Gastrocnemius medialis (tissue), 4 donors: ENCODE measurements around the gene TSKS. TPM values are rescaled to one million over a fixed set of nuclear protein-coding genes. Genes with fewer than 3 reads are reported as not detected.

ENCODE experiments used
- ATAC-seq, 2 donors: fragments of 150-250 bp; one replicate each; pipeline ENCODE4 v1.9.1; 2016
- DNase-seq, 2 donors: peaks; one replicate each; pipeline ENCODE4 v3.0.0-alpha.2; 2019
- H3K27ac ChIP-seq, 4 donors: fragments of 200-600 bp; sonication (generic); 1 replicate in 1 of 4; 2 replicates in 3 of 4; pipeline ENCODE4 v1.5.1; 2016 to 2018; ENCODE audit warnings: mild to moderate bottlenecking in 2 of 4, moderate library complexity in 1 of 4
- H3K27me3 ChIP-seq, 3 donors: fragments of 200-600 bp; sonication (generic) in 2 of 3; 1 replicate in 1 of 3; 2 replicates in 2 of 3; pipeline versions ENCODE4 v1.5.1 to v1.6.0; 2016 to 2019; ENCODE audit warnings: mild to moderate bottlenecking in 1 of 3, moderate library complexity in 1 of 3
- H3K36me3 ChIP-seq, 2 donors: fragments of 200-600 bp; sonication (generic) in 1 of 2; one replicate each; pipeline ENCODE4 v1.5.1; 2017 to 2018
- H3K4me1 ChIP-seq, 2 donors: fragments of 200-600 bp; sonication (generic) in 1 of 2; one replicate each; pipeline ENCODE4 v1.5.1; 2016 to 2017; ENCODE audit warnings: mild to moderate bottlenecking in 2 of 2
- H3K4me3 ChIP-seq, 4 donors: fragments of 200-600 bp; sonication (generic) in 3 of 4; 1 replicate in 1 of 4; 2 replicates in 3 of 4; pipeline ENCODE4 v1.5.1; 2016 to 2019; ENCODE audit warnings: mild to moderate bottlenecking in 2 of 4
- H3K9me3 ChIP-seq, 3 donors: fragments of 200-600 bp; sonication (generic) in 2 of 3; 1 replicate in 1 of 3; 2 replicates in 2 of 3; pipeline ENCODE4 v1.5.1; 2016 to 2019
- CTCF ChIP-seq, 5 experiments: fragments of 450-650 bp in 3 of 5; fragments of 200-600 bp in 2 of 5; sonication (generic) in 2 of 5; IDR thresholded peaks in 4 of 5; conservative IDR thresholded peaks in 1 of 5; 1 replicate in 4 of 5; 2 replicates in 1 of 5; pipeline ENCODE4 v1.5.1; 2016 to 2019; ENCODE audit warnings: antibody characterized with exemption in 5 of 5, mild to moderate bottlenecking in 3 of 5, moderate library complexity in 3 of 5
- POLR2A ChIP-seq, 2 donors: fragments of 450-650 bp; IDR thresholded peaks; one replicate each; pipeline ENCODE4 v1.6.1; 2017; ENCODE audit warnings: antibody characterized with exemption in 2 of 2, mild to moderate bottlenecking in 2 of 2, moderate library complexity in 2 of 2
- in situ Hi-C, 4 donors: fragments of 200-750 bp; cut with MboI; loops; one replicate each; pipeline versions ENCODE4 v1.15.0 to v1.8.0; 2017; ENCODE audit warnings: low sequenced_read_pairs in 4 of 4
- intact Hi-C: fragments of 100-400 bp; cut with DNase I; formaldehyde crosslinking; loops from one replicate; pipeline ENCODE4 v1.15.1; 2023; ENCODE audit warnings: low total_unique reads
- total RNA-seq, 4 donors: library from RNA; depleted of rRNA; stranded (reverse); fragments of >200 nt; gene quantifications; one replicate each; pipeline versions ENCODE4 v1.1.0 to v1.2.3, GENCODE V29; 2016

Gene TSKS
- total RNA-seq, 4 donors from 2014 or later = 0.13 to 0.16 TPM; not detected in 2

GRCh38 chr19:49809160-49809940, 46.2 kb upstream of the TSKS start:
- in situ Hi-C loops = no loop called here
- Histone ChIP-seq H3K9me3 (no peaks in the 10 kb centered on the region), H3K36me3 (no peaks in the 10 kb centered on the region), H3K4me1 (peaks cover 21% of the 10 kb centered on the region in 2 donors), H3K27me3 (no peaks in the 10 kb centered on the region), H3K4me3 (peak overlapping the region; percentile 67 to 87 (median 80)), H3K27ac (peak overlapping the region; percentile 91 to 96 (median 94))
- TF ChIP-seq POLR2A (IDR thresholded peaks at IDR 0.05) = peak; percentile 44 to 56
- TF ChIP-seq CTCF (IDR thresholded peaks at IDR 0.05 in 4 of 5, conservative IDR thresholded peaks at IDR 0.05 in 1 of 5) = peak in 3 of 5 experiments; percentile 16 to 26 (median 21)
- intact Hi-C loops = loop anchor here (1.0 to 5.0 kb wide), 5 partner anchors 43 to 167 kb away; partner anchors contain the start of genes AKT1S1, PRMT1, RRAS and SCAF1
- ATAC-seq (peak; percentile 38 to 49), DNase-seq (peak; percentile 65 to 77)

- peaks cover 0 to 3% of the 10 kb centered on the region in 2 donors for H3K36me3 ChIP-seq
- in situ Hi-C loops = no loop called here
- H3K27me3 ChIP-seq = no peaks in the 10 kb centered on the region
- ATAC-seq (peak; percentile 44 to 57), DNase-seq (peak; percentile 92 to 94)
- intact Hi-C loops = loop anchor here (1.0 to 5.0 kb wide), 5 partner anchors 42 to 166 kb away; partner anchors contain the start of genes AKT1S1, PRMT1, RRAS and SCAF1
- TF ChIP-seq CTCF (IDR thresholded peaks at IDR 0.05 in 4 of 5, conservative IDR thresholded peaks at IDR 0.05 in 1 of 5) = peak in 1 of 5 experiments; percentile 14
- peak; percentile 77 to 82 for TF ChIP-seq POLR2A (IDR thresholded peaks at IDR 0.05)
- peaks cover 17 to 21% of the 10 kb centered on the region in 2 donors for H3K4me1 ChIP-seq
- peak overlapping the region; percentile 91 to 96 (median 94) for H3K27ac ChIP-seq
- peak overlapping the region; percentile 67 to 87 (median 80) for H3K4me3 ChIP-seq
- H3K9me3 ChIP-seq = no peaks in the 10 kb centered on the region
Observed at GRCh38 chr19:49808711-49809159, 45.6 kb upstream of the TSKS start.

GRCh38 chr19:49807904-49808675, 45.0 kb upstream of the TSKS start:
- TF ChIP-seq POLR2A (IDR thresholded peaks at IDR 0.05) (no peak), CTCF (IDR thresholded peaks at IDR 0.05 in 4 of 5, conservative IDR thresholded peaks at IDR 0.05 in 1 of 5) (no peak)
- in situ Hi-C loops (no loop called here), intact Hi-C loops (loop anchor here (2.0 to 5.0 kb wide), 3 partner anchors 91 to 166 kb away; partner anchors contain the start of genes PRMT1, RRAS and SCAF1)
- H3K4me1 ChIP-seq = peaks cover 17 to 21% of the 10 kb centered on the region in 2 donors
- H3K27me3 ChIP-seq = no peaks in the 10 kb centered on the region
- H3K4me3 ChIP-seq = peak overlapping the region in 3 of 4 donors; percentile 67 to 87 (median 85)
- ATAC-seq (no peak), DNase-seq (no peak)
- H3K36me3 ChIP-seq = peaks cover 0 to 10% of the 10 kb centered on the region in 2 donors
- peak overlapping the region; percentile 91 to 96 (median 94) for H3K27ac ChIP-seq
- H3K9me3 ChIP-seq = no peaks in the 10 kb centered on the region

- no peak overlapping the region for H3K27ac ChIP-seq
- ATAC-seq (no peak), DNase-seq (no peak)
- no peaks in the 10 kb centered on the region for H3K27me3 ChIP-seq
- TF ChIP-seq POLR2A (IDR thresholded peaks at IDR 0.05) (no peak), CTCF (IDR thresholded peaks at IDR 0.05 in 4 of 5, conservative IDR thresholded peaks at IDR 0.05 in 1 of 5) (no peak)
- H3K4me3 ChIP-seq = no peak overlapping the region
- in situ Hi-C loops (no loop called here), intact Hi-C loops (loop anchor here (5.0 kb wide), 1 partner anchor 165 kb away; the partner anchor contains the start of genes RRAS and SCAF1)
- peaks cover 0 to 12% of the 10 kb centered on the region in 2 donors for H3K36me3 ChIP-seq
- peaks cover 12 to 23% of the 10 kb centered on the region in 2 donors for H3K4me1 ChIP-seq
- no peaks in the 10 kb centered on the region for H3K9me3 ChIP-seq
Observed at GRCh38 chr19:49807058-49807903, 44.2 kb upstream of the TSKS start.
